ENCODE results near the gene MLLT10. TPM values are rescaled to one million over a fixed set of nuclear protein-coding genes. Genes with fewer than 3 reads are reported as not detected.

The MLLT10 gene
- total and polyA plus RNA-seq, 5 experiments from 2014 or later: 3.5 to 64.7 (median 4.6) TPM

DNA sequence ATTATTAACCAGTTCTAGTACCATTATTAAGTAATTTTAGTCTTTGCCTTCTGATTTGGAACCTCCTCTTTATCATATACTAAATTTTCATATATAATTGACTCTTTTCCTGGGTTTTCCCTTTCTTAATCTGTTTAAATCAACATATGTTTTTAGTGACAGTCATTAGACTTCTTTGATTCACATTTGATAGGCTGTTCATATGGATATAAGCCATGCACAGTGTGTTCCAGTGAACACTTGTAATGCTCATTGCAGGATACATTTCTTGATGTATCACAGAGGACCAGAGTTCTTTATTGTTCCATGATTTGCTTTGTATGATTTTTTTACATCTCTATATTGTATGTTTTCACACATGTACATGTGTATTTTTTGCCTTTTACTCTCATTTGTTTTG, 114.0 kb downstream of the MLLT10 start:
- Mint-ChIP-seq H3K4me1 (peaks cover 22 to 41% (median 24%) of the 10 kb centered on the region in 4 donors), H3K27me3 (no peaks in the 10 kb centered on the region), H3K27ac (peak overlapping the region in 1 of 10 donors; percentile 8), H3K4me3 (no peak overlapping the region), H3K9me3 (peaks cover 0 to 3% (median 0%) of the 10 kb centered on the region in 9 donors), H3K36me3 (peaks cover 4 to 43% (median 34%) of the 10 kb centered on the region in 3 donors)
- POLR2A ChIA-PET: no interaction called here
- DNase-seq (no peak), ATAC-seq (no peak)

GRCh38 chr10:21649454-21649872, 115.4 kb downstream of the MLLT10 start:
- peaks cover 4 to 40% (median 31%) of the 10 kb centered on the region in 3 donors for H3K36me3 Mint-ChIP-seq
- H3K9me3 Mint-ChIP-seq: peaks cover 0 to 3% (median 0%) of the 10 kb centered on the region in 9 donors
- ATAC-seq: peak in 1 of 2 donors; percentile 54
- peak overlapping the region in 2 of 10 donors; percentile 4 to 28 for H3K4me3 Mint-ChIP-seq
- POLR2A ChIA-PET: no interaction called here
- peaks cover 17 to 35% (median 20%) of the 10 kb centered on the region in 4 donors for H3K4me1 Mint-ChIP-seq
- peak overlapping the region in 3 of 10 donors; percentile 9 to 58 (median 42) for H3K27ac Mint-ChIP-seq
- no peaks in the 10 kb centered on the region for H3K27me3 Mint-ChIP-seq
- no peak for DNase-seq

- Mint-ChIP-seq H3K4me1 (peaks cover 17 to 28% (median 18%) of the 10 kb centered on the region in 4 donors), H3K27me3 (no peaks in the 10 kb centered on the region), H3K27ac (no peak overlapping the region), H3K9me3 (peaks cover 0 to 3% (median 0%) of the 10 kb centered on the region in 9 donors), H3K4me3 (no peak overlapping the region), H3K36me3 (peaks cover 4 to 38% (median 26%) of the 10 kb centered on the region in 3 donors)
- POLR2A ChIA-PET: no interaction called here
- ATAC-seq (no peak), DNase-seq (no peak)
Observed at GRCh38 chr10:21650353-21650752, 116.3 kb downstream of the MLLT10 start.

DNA sequence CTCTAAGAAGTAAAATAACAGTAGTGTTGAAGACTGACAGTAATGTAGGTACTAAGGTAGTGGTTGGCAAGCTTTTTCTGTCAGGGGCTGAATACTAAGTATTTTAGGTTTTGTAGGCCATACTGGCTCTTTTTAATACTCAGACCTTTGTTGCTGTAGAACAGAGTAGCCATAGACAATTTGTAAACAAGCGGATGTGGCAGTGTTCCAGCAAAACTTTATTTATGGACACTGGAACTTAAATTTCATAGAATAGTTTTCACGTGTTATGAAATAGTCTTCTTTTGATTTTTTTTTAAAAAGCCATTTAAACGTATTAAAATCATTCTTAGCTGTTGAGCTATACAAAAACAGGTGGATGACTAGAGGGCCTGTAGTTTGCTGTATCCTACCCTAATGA, 121.2 kb downstream of the MLLT10 start:
- DNase-seq (no peak), ATAC-seq (no peak)
- no peak overlapping the region for H3K4me3 Mint-ChIP-seq
- H3K36me3 Mint-ChIP-seq: peaks cover 0 to 14% (median 13%) of the 10 kb centered on the region in 3 donors
- POLR2A ChIA-PET: no interaction called here
- H3K4me1 Mint-ChIP-seq: peaks cover 0 to 15% (median 6%) of the 10 kb centered on the region in 4 donors
- H3K9me3 Mint-ChIP-seq: no peaks in the 10 kb centered on the region
- H3K27ac Mint-ChIP-seq: no peak overlapping the region
- no peaks in the 10 kb centered on the region for H3K27me3 Mint-ChIP-seq

GRCh38 chr10:21655687-21656086, 121.7 kb downstream of the MLLT10 start:
- POLR2A ChIA-PET: no interaction called here
- DNase-seq (no peak), ATAC-seq (no peak)
- no peaks in the 10 kb centered on the region for H3K27me3 Mint-ChIP-seq
- no peak overlapping the region for H3K4me3 Mint-ChIP-seq
- H3K9me3 Mint-ChIP-seq: no peaks in the 10 kb centered on the region
- H3K36me3 Mint-ChIP-seq: peaks cover 0 to 14% (median 13%) of the 10 kb centered on the region in 3 donors
- H3K27ac Mint-ChIP-seq: no peak overlapping the region
- peaks cover 0 to 16% (median 6%) of the 10 kb centered on the region in 4 donors for H3K4me1 Mint-ChIP-seq

DNA sequence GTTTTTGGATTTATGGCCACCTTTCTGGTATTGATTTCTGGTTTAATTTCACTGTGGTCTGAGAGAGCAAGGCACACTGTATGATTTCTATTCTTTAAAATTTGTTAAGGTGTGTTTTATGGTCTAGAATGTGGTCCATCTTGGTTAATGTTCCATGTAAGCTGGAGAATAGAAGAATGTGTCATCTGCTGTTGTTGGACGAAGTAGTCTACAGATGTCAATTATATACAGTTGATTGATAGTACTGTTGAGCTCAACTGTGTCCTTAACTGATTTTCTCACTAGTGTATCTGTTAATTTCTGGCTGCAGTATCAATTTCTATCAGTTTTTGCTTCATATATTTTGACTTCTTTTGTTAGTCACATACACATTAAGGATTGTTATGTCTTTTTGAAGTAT, 127.1 kb downstream of the MLLT10 start:
- Mint-ChIP-seq H3K36me3 (peaks cover 4 to 18% (median 16%) of the 10 kb centered on the region in 3 donors), H3K27me3 (no peaks in the 10 kb centered on the region), H3K4me1 (peaks cover 10 to 38% (median 29%) of the 10 kb centered on the region in 4 donors), H3K9me3 (no peaks in the 10 kb centered on the region), H3K4me3 (peak overlapping the region in 3 of 10 donors; percentile 1 to 45 (median 16)), H3K27ac (peak overlapping the region in 2 of 10 donors; percentile 42 to 58)
- POLR2A ChIA-PET: no interaction called here
- ATAC-seq: no peak
- no peak for DNase-seq

DNA sequence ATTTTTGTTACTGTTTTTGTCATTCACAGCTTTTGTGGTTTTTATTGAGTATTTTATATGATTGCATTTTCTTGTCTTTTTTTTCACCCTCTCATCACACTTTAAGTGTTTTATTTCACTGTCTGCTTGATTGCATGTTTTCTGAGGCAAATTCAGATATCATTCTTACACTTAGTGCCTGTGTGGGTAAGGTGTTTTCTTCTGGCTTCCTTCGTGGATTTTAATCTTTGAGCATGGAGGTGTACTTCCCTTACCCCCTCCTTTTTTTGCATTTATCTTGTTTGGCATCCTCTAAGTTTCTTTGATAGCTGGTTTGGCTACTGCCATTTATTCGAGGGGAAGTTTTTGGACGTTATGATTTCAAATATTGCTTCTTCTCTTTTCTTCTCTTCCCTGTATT, 127.9 kb downstream of the MLLT10 start:
- Mint-ChIP-seq H3K4me3 (peak overlapping the region in 6 of 10 donors; percentile 26 to 59 (median 41)), H3K36me3 (peaks cover 5 to 25% (median 13%) of the 10 kb centered on the region in 3 donors), H3K4me1 (peaks cover 10 to 40% (median 31%) of the 10 kb centered on the region in 4 donors), H3K9me3 (no peaks in the 10 kb centered on the region), H3K27ac (peak overlapping the region in 3 of 10 donors; percentile 16 to 70 (median 58)), H3K27me3 (no peaks in the 10 kb centered on the region)
- no peak for DNase-seq
- POLR2A ChIA-PET: no interaction called here
- peak in 1 of 2 donors; percentile 38 for ATAC-seq

GRCh38 chr10:21662635-21663034, 128.6 kb downstream of the MLLT10 start:
- peaks cover 10 to 41% (median 37%) of the 10 kb centered on the region in 4 donors for H3K4me1 Mint-ChIP-seq
- peak overlapping the region in 1 of 10 donors; percentile 26 for H3K4me3 Mint-ChIP-seq
- peak overlapping the region in 1 of 10 donors; percentile 58 for H3K27ac Mint-ChIP-seq

GRCh38 chr10:21668831-21669230, 134.8 kb downstream of the MLLT10 start:
- POLR2A ChIA-PET: interaction anchor here (0.6 kb wide), 1 partner anchor 168 kb away, joined by 3 read pairs; no protein-coding TSS in a partner anchor
- Mint-ChIP-seq H3K36me3 (peaks cover 5 to 49% (median 26%) of the 10 kb centered on the region in 3 donors), H3K9me3 (no peaks in the 10 kb centered on the region), H3K4me3 (no peak overlapping the region), H3K4me1 (peaks cover 2 to 31% (median 21%) of the 10 kb centered on the region in 4 donors), H3K27ac (peak overlapping the region in 2 of 10 donors; percentile 5 to 39), H3K27me3 (no peaks in the 10 kb centered on the region)
- DNase-seq (no peak), ATAC-seq (no peak)

More at GRCh38 chr10:21662635-21663034, 128.6 kb downstream of the MLLT10 start:
- Mint-ChIP-seq H3K9me3 (no peaks in the 10 kb centered on the region), H3K27me3 (no peaks in the 10 kb centered on the region), H3K36me3 (peaks cover 5 to 26% (median 13%) of the 10 kb centered on the region in 3 donors)
- POLR2A ChIA-PET: interaction anchor here (0.6 kb wide), 1 partner anchor 116 kb away, joined by 3 read pairs; no protein-coding TSS in a partner anchor
- DNase-seq (no peak), ATAC-seq (no peak)

DNA sequence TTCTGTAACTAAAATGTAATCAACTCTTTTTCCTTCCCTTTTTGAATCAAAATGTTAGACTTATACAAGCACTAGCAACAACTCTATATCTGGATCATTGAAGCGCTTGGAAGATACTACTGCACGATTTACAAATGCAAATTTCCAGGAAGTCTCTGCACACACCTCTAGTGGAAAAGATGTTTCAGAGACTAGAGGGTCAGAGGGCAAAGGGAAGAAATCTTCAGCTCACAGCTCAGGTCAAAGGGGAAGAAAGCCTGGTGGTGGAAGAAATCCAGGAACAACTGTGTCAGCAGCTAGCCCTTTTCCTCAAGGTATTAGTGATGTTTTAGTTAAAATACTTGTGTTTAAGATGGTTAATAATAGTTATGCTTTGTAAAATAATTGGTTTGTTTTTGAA, 136.4 kb downstream of the MLLT10 start:
- POLR2A ChIA-PET: no interaction called here
- DNase-seq (no peak), ATAC-seq (no peak)
- Mint-ChIP-seq H3K9me3 (no peaks in the 10 kb centered on the region), H3K36me3 (peaks cover 5 to 58% (median 28%) of the 10 kb centered on the region in 3 donors), H3K4me3 (no peak overlapping the region), H3K4me1 (peaks cover 2 to 31% (median 19%) of the 10 kb centered on the region in 4 donors), H3K27me3 (no peaks in the 10 kb centered on the region), H3K27ac (no peak overlapping the region)

GRCh38 chr10:21673668-21674067, 139.6 kb downstream of the MLLT10 start:
- H3K9me3 Mint-ChIP-seq: no peaks in the 10 kb centered on the region
- H3K27ac Mint-ChIP-seq: peak overlapping the region in 1 of 10 donors; percentile 51
- H3K27me3 Mint-ChIP-seq: no peaks in the 10 kb centered on the region
- DNase-seq: no peak
- no peak overlapping the region for H3K4me3 Mint-ChIP-seq
- H3K4me1 Mint-ChIP-seq: peaks cover 2 to 17% (median 11%) of the 10 kb centered on the region in 4 donors
- POLR2A ChIA-PET: no interaction called here
- H3K36me3 Mint-ChIP-seq: peaks cover 0 to 46% (median 21%) of the 10 kb centered on the region in 3 donors
- no peak for ATAC-seq

DNA sequence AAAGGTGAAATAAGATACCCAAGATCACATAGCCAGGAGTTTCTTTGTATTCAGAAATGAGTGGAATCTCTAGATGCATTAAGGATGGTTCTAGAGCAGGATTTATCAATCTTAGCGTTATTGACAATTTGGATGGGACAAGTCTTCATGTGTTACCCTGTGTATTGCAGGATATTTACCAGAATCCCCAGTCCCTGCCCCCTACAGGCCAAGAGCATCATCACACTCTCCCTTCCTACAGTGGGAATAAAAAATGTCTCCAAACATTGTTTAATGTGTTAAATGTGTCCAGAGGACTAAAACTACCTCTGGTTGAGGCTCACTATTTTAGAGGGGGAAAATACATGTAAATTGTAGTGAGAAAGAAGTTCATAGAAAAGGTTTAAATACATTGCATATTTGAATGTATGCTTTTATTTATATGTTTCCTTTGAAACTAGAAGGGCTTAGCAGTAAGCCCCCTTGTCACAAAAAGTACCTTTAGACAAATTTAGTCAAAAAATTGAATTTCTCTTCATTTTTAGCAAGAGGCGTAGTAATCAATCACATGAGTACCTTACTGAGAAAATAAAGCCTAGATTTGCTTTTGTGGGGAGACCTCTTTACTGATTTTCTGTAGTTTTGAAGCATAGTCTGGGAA, 141.2 kb downstream of the MLLT10 start:
- no peaks in the 10 kb centered on the region for H3K9me3 Mint-ChIP-seq
- DNase-seq: peak in 3 of 10 donors; percentile 1 to 15 (median 13)
- peaks cover 2 to 16% (median 5%) of the 10 kb centered on the region in 4 donors for H3K4me1 Mint-ChIP-seq
- H3K4me3 Mint-ChIP-seq: no peak overlapping the region
- peaks cover 0 to 44% (median 22%) of the 10 kb centered on the region in 3 donors for H3K36me3 Mint-ChIP-seq
- ATAC-seq: peak; percentile 43 to 65
- no peaks in the 10 kb centered on the region for H3K27me3 Mint-ChIP-seq
- H3K27ac Mint-ChIP-seq: no peak overlapping the region
- POLR2A ChIA-PET: no interaction called here

DNA sequence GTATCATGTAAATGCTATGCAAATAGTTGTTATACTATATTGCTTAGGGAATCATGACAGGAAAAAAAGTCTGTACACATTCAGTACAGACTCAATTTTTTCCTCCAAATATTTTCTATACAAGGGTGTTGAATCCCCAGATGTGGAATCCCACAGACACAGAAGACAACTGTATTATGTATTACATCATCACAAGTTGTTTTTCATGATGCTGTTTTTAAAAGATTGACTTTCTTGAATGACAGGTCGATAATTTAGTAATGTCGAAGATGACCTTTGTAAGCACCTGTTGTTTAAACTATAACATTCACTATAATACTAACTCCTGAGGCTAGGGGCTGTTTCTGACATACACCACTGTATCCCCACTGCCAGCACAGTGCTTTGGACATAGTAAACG, 143.5 kb downstream of the MLLT10 start:
- no peak for DNase-seq
- H3K36me3 Mint-ChIP-seq: peaks cover 0 to 41% (median 30%) of the 10 kb centered on the region in 3 donors
- H3K4me3 Mint-ChIP-seq: no peak overlapping the region
- no peaks in the 10 kb centered on the region for H3K9me3 Mint-ChIP-seq
- H3K4me1 Mint-ChIP-seq: peaks cover 0 to 16% (median 5%) of the 10 kb centered on the region in 4 donors
- POLR2A ChIA-PET: no interaction called here
- no peaks in the 10 kb centered on the region for H3K27me3 Mint-ChIP-seq
- no peak overlapping the region for H3K27ac Mint-ChIP-seq
- ATAC-seq: no peak
